ENCODE data around the gene RNF214.

Gene RNF214

GRCh38 chr11:117185736-117186430 lies 46.6 kb upstream of the RNF214 start:
- DNase-seq (no peak), ATAC-seq (ENCODE audit: insufficient read depth, low read depth) (no peak)
- Histone ChIP-seq H3K9me3 (ENCODE audit: insufficient read depth, low read length, severe bottlenecking) (no peaks in the 10 kb centered on the region), H3K27ac (ENCODE audit: low read length) (no peak overlapping the region), H3K4me3 (ENCODE audit: low read depth in 1 of 2, low read length in 2 of 2) (no peak overlapping the region), H3K9ac (ENCODE audit: low read depth, low read length) (no peak overlapping the region), H4K20me1 (ENCODE audit: insufficient read depth, low read length) (no peaks in the 10 kb centered on the region; the same call in 1 of the 2 replicates), H3K4me1 (ENCODE audit: insufficient read depth, low read length) (peaks cover 10% of the 10 kb centered on the region), H3K27me3 (ENCODE audit: insufficient read depth, low read length, poor library complexity) (no peaks in the 10 kb centered on the region), H3K79me2 (ENCODE audit: insufficient read depth, low read length) (no peaks in the 10 kb centered on the region), H3K4me2 (ENCODE audit: insufficient read depth, low read length) (no peak overlapping the region), H3K36me3 (ENCODE audit: insufficient read depth, low read length) (peaks cover 26% of the 10 kb centered on the region), H2AFZ (ENCODE audit: low read depth, low read length) (no peak overlapping the region)
- TF ChIP-seq EZH2 (IDR thresholded peaks at IDR 0.05; ENCODE audit: borderline replicate concordance, low read depth, low read length, severe bottlenecking) (no peak), CTCF (IDR thresholded peaks at IDR 0.05; ENCODE audit: borderline replicate concordance, extremely low read depth, low read length, poor library complexity, severe bottlenecking) (no peak)

GRCh38 chr11:117186431-117186761 lies 46.1 kb upstream of the RNF214 start:
- Histone ChIP-seq H3K4me2 (ENCODE audit: insufficient read depth, low read length) (no peak overlapping the region), H3K9ac (ENCODE audit: low read depth, low read length) (no peak overlapping the region), H3K27ac (ENCODE audit: low read length) (no peak overlapping the region)

GRCh38 chr11:117187007-117187406 lies 45.5 kb upstream of the RNF214 start:
- H3K4me3 ChIP-seq (ENCODE audit: low read depth in 1 of 2, low read length in 2 of 2) = no peak overlapping the region

More at GRCh38 chr11:117186431-117186761, 46.1 kb upstream of the RNF214 start:
- Histone ChIP-seq H3K4me1 (ENCODE audit: insufficient read depth, low read length) (peaks cover 5% of the 10 kb centered on the region), H3K36me3 (ENCODE audit: insufficient read depth, low read length) (peaks cover 26% of the 10 kb centered on the region), H3K4me3 (ENCODE audit: low read depth in 1 of 2, low read length in 2 of 2) (no peak overlapping the region), H4K20me1 (ENCODE audit: insufficient read depth, low read length) (no peaks in the 10 kb centered on the region; the same call in 1 of the 2 replicates), H3K9me3 (ENCODE audit: insufficient read depth, low read length, severe bottlenecking) (no peaks in the 10 kb centered on the region), H3K27me3 (ENCODE audit: insufficient read depth, low read length, poor library complexity) (no peaks in the 10 kb centered on the region), H2AFZ (ENCODE audit: low read depth, low read length) (no peak overlapping the region), H3K79me2 (ENCODE audit: insufficient read depth, low read length) (no peaks in the 10 kb centered on the region)
- no peak for DNase-seq
- ATAC-seq (ENCODE audit: insufficient read depth, low read depth) = no peak
- no peak for TF ChIP-seq CTCF (IDR thresholded peaks at IDR 0.05; ENCODE audit: borderline replicate concordance, extremely low read depth, low read length, poor library complexity, severe bottlenecking)
- TF ChIP-seq EZH2 (IDR thresholded peaks at IDR 0.05; ENCODE audit: borderline replicate concordance, low read depth, low read length, severe bottlenecking) = no peak

More at GRCh38 chr11:117187007-117187406, 45.5 kb upstream of the RNF214 start:
- H3K4me1 ChIP-seq (ENCODE audit: insufficient read depth, low read length) = no peaks in the 10 kb centered on the region
- no peaks in the 10 kb centered on the region; the same call in 1 of the 2 replicates for H4K20me1 ChIP-seq (ENCODE audit: insufficient read depth, low read length)
- no peak overlapping the region for H3K9ac ChIP-seq (ENCODE audit: low read depth, low read length)
- H3K79me2 ChIP-seq (ENCODE audit: insufficient read depth, low read length) = no peaks in the 10 kb centered on the region
- no peak overlapping the region for H3K4me2 ChIP-seq (ENCODE audit: insufficient read depth, low read length)
- no peak for TF ChIP-seq EZH2 (IDR thresholded peaks at IDR 0.05; ENCODE audit: borderline replicate concordance, low read depth, low read length, severe bottlenecking)
- TF ChIP-seq CTCF (IDR thresholded peaks at IDR 0.05; ENCODE audit: borderline replicate concordance, extremely low read depth, low read length, poor library complexity, severe bottlenecking) = no peak
- H3K36me3 ChIP-seq (ENCODE audit: insufficient read depth, low read length) = peaks cover 26% of the 10 kb centered on the region
- ATAC-seq (ENCODE audit: insufficient read depth, low read depth) = no peak
- no peak for DNase-seq
- no peaks in the 10 kb centered on the region for H3K9me3 ChIP-seq (ENCODE audit: insufficient read depth, low read length, severe bottlenecking)
- H2AFZ ChIP-seq (ENCODE audit: low read depth, low read length) = no peak overlapping the region
- no peaks in the 10 kb centered on the region for H3K27me3 ChIP-seq (ENCODE audit: insufficient read depth, low read length, poor library complexity)
- H3K27ac ChIP-seq (ENCODE audit: low read length) = no peak overlapping the region
